HK-2 (cell line): ENCODE data around the gene SCN2B.

Source experiments
- DNase-seq: peaks from one replicate; pipeline ENCODE4 v3.0.0-alpha.2; 2018; ENCODE audit not compliant: unreplicated experiment

SCN2B gene

GRCh38 chr11:118132385-118133151 is 43.9 kb downstream of the SCN2B start:
- DNase-seq = no peak

GRCh38 chr11:118129471-118130172 is 46.8 kb downstream of the SCN2B start:
- no peak for DNase-seq

- no peak for DNase-seq
Measured at GRCh38 chr11:118128721-118129470, 47.5 kb downstream of the SCN2B start.

- DNase-seq = no peak
Measured at GRCh38 chr11:118128310-118128709, 48.1 kb downstream of the SCN2B start.

- DNase-seq = peak; percentile 11
Measured at GRCh38 chr11:118126082-118126838, 50.2 kb downstream of the SCN2B start.

- no peak for DNase-seq
Measured at GRCh38 chr11:118124929-118125535, 51.4 kb downstream of the SCN2B start.

GRCh38 chr11:118120793-118121192 is 55.6 kb downstream of the SCN2B start:
- no peak for DNase-seq

- DNase-seq = no peak
Measured at GRCh38 chr11:118117790-118118601, 58.4 kb downstream of the SCN2B start.

GRCh38 chr11:118115048-118115447 is 61.4 kb downstream of the SCN2B start:
- DNase-seq = no peak

- DNase-seq = no peak
Measured at GRCh38 chr11:118114266-118114665, 62.2 kb downstream of the SCN2B start.

GRCh38 chr11:118112711-118113430 is 63.6 kb downstream of the SCN2B start:
- DNase-seq = no peak
